ENCODE results near the gene NPR1. TPM values are rescaled to one million over a fixed set of nuclear protein-coding genes. Genes with fewer than 3 reads are reported as not detected.

The NPR1 gene
- total and polyA plus RNA-seq, 2 of the 13 experiments (the other 11 are each of a cell fraction or from before 2014, with no cell fraction given), result not detected

- TF ChIP-seq KAT2B (IDR thresholded peaks at IDR 0.05; ENCODE audit: borderline replicate concordance, low read depth, low read length) (no peak), MAZ (IDR thresholded peaks at IDR 0.05; ENCODE audit: borderline replicate concordance, low read depth, low read length) (peak; percentile 89), MAZ (CRISPR knock-in tag; IDR thresholded peaks at IDR 0.05; ENCODE audit: low read depth) (peak; percentile 86), CREB1 (IDR thresholded peaks at IDR 0.05) (peak; percentile 87), CREB1 (CRISPR knock-in tag; IDR thresholded peaks at IDR 0.05) (peak; percentile 95), AGO1 (IDR thresholded peaks at IDR 0.05; ENCODE audit: low read depth, low read length, poor library complexity, severe bottlenecking) (peak; percentile 98), THYN1 (CRISPR knock-in tag; IDR thresholded peaks at IDR 0.05; ENCODE audit: borderline replicate concordance, low read depth) (0 out of 2 replicates have a peak, but pooled peaks have one; percentile 54), HNRNPLL (IDR thresholded peaks at IDR 0.05; ENCODE audit: low read depth, low read length, poor library complexity, severe bottlenecking) (peak; percentile 89), ZNF572 (CRISPR knock-in tag; IDR thresholded peaks at IDR 0.05) (peak; percentile 96; the same call in 1 of the 2 replicates), POLR2A (IDR thresholded peaks at IDR 0.05; ENCODE audit: insufficient read depth in 1 of 2, low read depth in 2 of 2, low read length in 2 of 2) (peak; percentile 85), GATAD2A (CRISPR knock-in tag; IDR thresholded peaks at IDR 0.05) (peak; percentile 53; the same call in 1 of the 2 replicates), NFE2L2 (IDR thresholded peaks at IDR 0.05; ENCODE audit: low read length) (no peak), ATRX (CRISPR knock-in tag; IDR thresholded peaks at IDR 0.05; ENCODE audit: borderline replicate concordance) (no peak), PPARG (CRISPR knock-in tag; conservative IDR thresholded peaks at IDR 0.05) (no peak), SRSF9 (IDR thresholded peaks at IDR 0.05; ENCODE audit: borderline replicate concordance, insufficient read depth, low read depth, low read length, poor library complexity, severe bottlenecking) (no peak), FOXC1 (CRISPR knock-in tag; IDR thresholded peaks at IDR 0.05; ENCODE audit: borderline replicate concordance) (peak; percentile 88; the same call in 1 of the 2 replicates), TCF7 (IDR thresholded peaks at IDR 0.05; ENCODE audit: low read depth) (no peak), ZNF451 (CRISPR knock-in tag; IDR thresholded peaks at IDR 0.05) (peak; percentile 55; the same call in 1 of the 2 replicates), ZNF362 (CRISPR knock-in tag; IDR thresholded peaks at IDR 0.05; ENCODE audit: borderline replicate concordance) (peak; percentile 32; the same call in 1 of the 2 replicates), MZF1 (CRISPR knock-in tag; IDR thresholded peaks at IDR 0.05; ENCODE audit: borderline replicate concordance) (no peak), DDIT3 (CRISPR knock-in tag; IDR thresholded peaks at IDR 0.05) (no peak), ZBTB38 (CRISPR knock-in tag; IDR thresholded peaks at IDR 0.05) (peak; percentile 50; the same call in 1 of the 2 replicates)
- TF ChIP-seq, protein P1, sequence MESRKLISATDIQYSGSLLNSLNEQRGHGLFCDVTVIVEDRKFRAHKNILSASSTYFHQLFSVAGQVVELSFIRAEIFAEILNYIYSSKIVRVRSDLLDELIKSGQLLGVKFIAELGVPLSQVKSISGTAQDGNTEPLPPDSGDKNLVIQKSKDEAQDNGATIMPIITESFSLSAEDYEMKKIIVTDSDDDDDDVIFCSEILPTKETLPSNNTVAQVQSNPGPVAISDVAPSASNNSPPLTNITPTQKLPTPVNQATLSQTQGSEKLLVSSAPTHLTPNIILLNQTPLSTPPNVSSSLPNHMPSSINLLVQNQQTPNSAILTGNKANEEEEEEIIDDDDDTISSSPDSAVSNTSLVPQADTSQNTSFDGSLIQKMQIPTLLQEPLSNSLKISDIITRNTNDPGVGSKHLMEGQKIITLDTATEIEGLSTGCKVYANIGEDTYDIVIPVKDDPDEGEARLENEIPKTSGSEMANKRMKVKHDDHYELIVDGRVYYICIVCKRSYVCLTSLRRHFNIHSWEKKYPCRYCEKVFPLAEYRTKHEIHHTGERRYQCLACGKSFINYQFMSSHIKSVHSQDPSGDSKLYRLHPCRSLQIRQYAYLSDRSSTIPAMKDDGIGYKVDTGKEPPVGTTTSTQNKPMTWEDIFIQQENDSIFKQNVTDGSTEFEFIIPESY (CRISPR knock-in tag; IDR thresholded peaks at IDR 0.05), result no peak
- TF ChIP-seq, protein P2, sequence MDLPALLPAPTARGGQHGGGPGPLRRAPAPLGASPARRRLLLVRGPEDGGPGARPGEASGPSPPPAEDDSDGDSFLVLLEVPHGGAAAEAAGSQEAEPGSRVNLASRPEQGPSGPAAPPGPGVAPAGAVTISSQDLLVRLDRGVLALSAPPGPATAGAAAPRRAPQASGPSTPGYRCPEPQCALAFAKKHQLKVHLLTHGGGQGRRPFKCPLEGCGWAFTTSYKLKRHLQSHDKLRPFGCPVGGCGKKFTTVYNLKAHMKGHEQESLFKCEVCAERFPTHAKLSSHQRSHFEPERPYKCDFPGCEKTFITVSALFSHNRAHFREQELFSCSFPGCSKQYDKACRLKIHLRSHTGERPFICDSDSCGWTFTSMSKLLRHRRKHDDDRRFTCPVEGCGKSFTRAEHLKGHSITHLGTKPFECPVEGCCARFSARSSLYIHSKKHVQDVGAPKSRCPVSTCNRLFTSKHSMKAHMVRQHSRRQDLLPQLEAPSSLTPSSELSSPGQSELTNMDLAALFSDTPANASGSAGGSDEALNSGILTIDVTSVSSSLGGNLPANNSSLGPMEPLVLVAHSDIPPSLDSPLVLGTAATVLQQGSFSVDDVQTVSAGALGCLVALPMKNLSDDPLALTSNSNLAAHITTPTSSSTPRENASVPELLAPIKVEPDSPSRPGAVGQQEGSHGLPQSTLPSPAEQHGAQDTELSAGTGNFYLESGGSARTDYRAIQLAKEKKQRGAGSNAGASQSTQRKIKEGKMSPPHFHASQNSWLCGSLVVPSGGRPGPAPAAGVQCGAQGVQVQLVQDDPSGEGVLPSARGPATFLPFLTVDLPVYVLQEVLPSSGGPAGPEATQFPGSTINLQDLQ (CRISPR knock-in tag; IDR thresholded peaks at IDR 0.05), result 0 out of 2 replicates have a peak, but pooled peaks have one; percentile 30
Measured at GRCh38 chr1:153633754-153634665, 44.5 kb upstream of the NPR1 start, which contains the start of gene CHTOP (continued).

Measured in HepG2 (cell line).